Nephron (organoid): ENCODE data around the gene PHLDB2.

Experiments used
- H3K27ac Mint-ChIP-seq, 3 experiments: 2 replicates each; pipeline ENCODE4 v1.8.0; 2020; ENCODE audit warnings: mixed read lengths in 3 of 3, mild to moderate bottlenecking in 2 of 3, moderate library complexity in 1 of 3
- H3K27me3 Mint-ChIP-seq: 2 replicates; pipeline ENCODE4 v1.8.0; 2021; ENCODE audit warnings: low read depth, mild to moderate bottlenecking, moderate library complexity, mixed read lengths
- H3K36me3 Mint-ChIP-seq: 2 replicates; pipeline ENCODE4 v1.8.0; 2020; ENCODE audit warnings: low read depth, mixed read lengths
- H3K4me1 Mint-ChIP-seq: 2 replicates; pipeline ENCODE4 v1.8.0; 2020; ENCODE audit warnings: mixed read lengths
- H3K4me3 Mint-ChIP-seq, 3 experiments: 2 replicates each; pipeline ENCODE4 v1.8.0; 2020; ENCODE audit warnings: mild to moderate bottlenecking in 3 of 3, mixed read lengths in 3 of 3, moderate library complexity in 2 of 3
- H3K9me3 Mint-ChIP-seq: 2 replicates; pipeline ENCODE4 v1.8.0; 2020; ENCODE audit warnings: mixed read lengths
- CTCF ChIP-seq, 3 experiments: fragments of 200-600 bp; sonication (generic); IDR thresholded peaks; one replicate each; pipeline ENCODE4 v1.5.0; 2021; ENCODE audit warnings: antibody characterized with exemption in 3 of 3; ENCODE audit not compliant: unreplicated experiment in 3 of 3

PHLDB2 gene

GRCh38 chr3:112000966-112001365, 141.9 kb downstream of the PHLDB2 start:
- Mint-ChIP-seq H3K4me3 (peak overlapping the region; percentile 58 to 91 (median 86)), H3K4me1 (peaks cover 46% of the 10 kb centered on the region), H3K9me3 (no peaks in the 10 kb centered on the region), H3K27me3 (peaks cover 29% of the 10 kb centered on the region), H3K36me3 (peaks cover 3% of the 10 kb centered on the region), H3K27ac (peak overlapping the region in 1 of 3 experiments; percentile 20)
- TF ChIP-seq CTCF (IDR thresholded peaks at IDR 0.05; ENCODE audit: unreplicated experiment in 3 of 3) = no peak

GRCh38 chr3:112001526-112001925, 142.5 kb downstream of the PHLDB2 start:
- no peak overlapping the region for H3K27ac Mint-ChIP-seq
- TF ChIP-seq CTCF (IDR thresholded peaks at IDR 0.05; ENCODE audit: unreplicated experiment in 3 of 3) = no peak
- no peaks in the 10 kb centered on the region for H3K9me3 Mint-ChIP-seq
- peaks cover 46% of the 10 kb centered on the region for H3K4me1 Mint-ChIP-seq
- peaks cover 3% of the 10 kb centered on the region for H3K36me3 Mint-ChIP-seq
- H3K4me3 Mint-ChIP-seq = peak overlapping the region in 2 of 3 experiments; percentile 15 to 54
- peaks cover 29% of the 10 kb centered on the region for H3K27me3 Mint-ChIP-seq

GRCh38 chr3:112002096-112002971, 143.3 kb downstream of the PHLDB2 start:
- Mint-ChIP-seq H3K27ac (no peak overlapping the region), H3K4me3 (no peak overlapping the region), H3K9me3 (no peaks in the 10 kb centered on the region), H3K4me1 (peaks cover 48% of the 10 kb centered on the region), H3K36me3 (peaks cover 3% of the 10 kb centered on the region), H3K27me3 (peaks cover 29% of the 10 kb centered on the region)
- TF ChIP-seq CTCF (IDR thresholded peaks at IDR 0.05; ENCODE audit: unreplicated experiment in 3 of 3) = no peak

- H3K27ac Mint-ChIP-seq = no peak overlapping the region
- no peak overlapping the region for H3K4me3 Mint-ChIP-seq
- H3K9me3 Mint-ChIP-seq = no peaks in the 10 kb centered on the region
Measured at GRCh38 chr3:112003321-112004080, 144.4 kb downstream of the PHLDB2 start.

GRCh38 chr3:112004187-112004586, 145.1 kb downstream of the PHLDB2 start:
- Mint-ChIP-seq H3K4me3 (no peak overlapping the region), H3K9me3 (no peaks in the 10 kb centered on the region), H3K36me3 (peaks cover 10% of the 10 kb centered on the region), H3K27me3 (peaks cover 22% of the 10 kb centered on the region), H3K27ac (no peak overlapping the region), H3K4me1 (peaks cover 53% of the 10 kb centered on the region)
- TF ChIP-seq CTCF (IDR thresholded peaks at IDR 0.05; ENCODE audit: unreplicated experiment in 3 of 3) = no peak

More at GRCh38 chr3:112003321-112004080, 144.4 kb downstream of the PHLDB2 start:
- no peak for TF ChIP-seq CTCF (IDR thresholded peaks at IDR 0.05; ENCODE audit: unreplicated experiment in 3 of 3)
- Mint-ChIP-seq H3K36me3 (peaks cover 5% of the 10 kb centered on the region), H3K4me1 (peaks cover 53% of the 10 kb centered on the region), H3K27me3 (peaks cover 28% of the 10 kb centered on the region)
